Spleen (tissue), 11 donors: ENCODE results near the gene XPNPEP1. TPM values are rescaled to one million over a fixed set of nuclear protein-coding genes. Genes with fewer than 3 reads are reported as not detected.

Experiments used
- DNase-seq: peaks from one replicate; pipeline ENCODE4 v3.0.0-alpha.2; 2020
- H3K27ac ChIP-seq, 8 donors: fragments of 200-600 bp; sonication (generic) in 7 of 8; 1 replicate in 4 of 8; 2 replicates in 4 of 8; pipeline versions ENCODE4 v1.5.0 to v1.8.0; 2016 to 2021; ENCODE audit warnings: inconsistent platforms in 4 of 8, mild to moderate bottlenecking in 4 of 8, moderate library complexity in 1 of 8
- H3K27me3 ChIP-seq, 7 donors: fragments of 200-600 bp; sonication (generic) in 6 of 7; replicated peaks in 1 of 7; 1 replicate in 4 of 7; 2 replicates in 3 of 7; pipeline versions ENCODE4 v1.5.0 to v1.8.0; 2016 to 2021; ENCODE audit warnings: inconsistent platforms in 3 of 7, mild to moderate bottlenecking in 1 of 7
- H3K36me3 ChIP-seq, 6 donors: fragments of 200-600 bp; sonication (generic) in 5 of 6; 1 replicate in 4 of 6; 2 replicates in 2 of 6; pipeline versions ENCODE4 v1.5.0 to v1.8.0; 2016 to 2021; ENCODE audit warnings: inconsistent platforms in 2 of 6
- H3K4me1 ChIP-seq, 6 donors: fragments of 200-600 bp; sonication (generic) in 5 of 6; 1 replicate in 3 of 6; 2 replicates in 3 of 6; pipeline versions ENCODE4 v1.5.0 to v1.8.0; 2016 to 2021; ENCODE audit warnings: inconsistent platforms in 3 of 6
- H3K4me3 ChIP-seq, 8 donors: fragments of 200-600 bp; sonication (generic) in 7 of 8; 1 replicate in 4 of 8; 2 replicates in 4 of 8; pipeline versions ENCODE4 v1.5.0 to v1.8.0; 2016 to 2021; ENCODE audit warnings: inconsistent platforms in 4 of 8, mild to moderate bottlenecking in 4 of 8, moderate library complexity in 2 of 8
- H3K9me3 ChIP-seq, 8 donors: fragments of 200-600 bp; sonication (generic) in 7 of 8; 1 replicate in 4 of 8; 2 replicates in 4 of 8; pipeline versions ENCODE4 v1.5.0 to v1.8.0; 2016 to 2021; ENCODE audit warnings: inconsistent platforms in 4 of 8
- CTCF ChIP-seq, 11 experiments: fragments of 200-600 bp in 7 of 11; fragments of 450-650 bp in 4 of 11; sonication (generic) in 4 of 11; IDR thresholded peaks in 8 of 11; conservative IDR thresholded peaks in 3 of 11; 1 replicate in 7 of 11; 2 replicates in 4 of 11; pipeline versions ENCODE4 v1.4.0 to v1.8.0; 2016 to 2021; ENCODE audit warnings: antibody characterized with exemption in 11 of 11, inconsistent platforms in 4 of 11, mild to moderate bottlenecking in 1 of 11
- POLR2A ChIP-seq, 3 donors: fragments of 450-650 bp; IDR thresholded peaks; one replicate each; pipeline ENCODE4 v1.5.1; 2017; ENCODE audit warnings: antibody characterized with exemption in 3 of 3, mild to moderate bottlenecking in 1 of 3
- POLR2AphosphoS5 ChIP-seq, 3 donors: sonication (generic); formaldehyde crosslinking; IDR thresholded peaks; one replicate each; pipeline ENCODE4 v1.5.1; 2017; ENCODE audit warnings: antibody characterized with exemption in 3 of 3
- WGBS, 5 donors: extraction: QIAGEN DNeasy Blood & Tissue Kit in 3 of 5; methylation state at CpG; one replicate each; pipeline versions ENCODE4 v1.1.5 to v1.1.7; 2013 to 2018; 5-methylcytosine and 5-hydroxymethylcytosine counted together
- intact Hi-C: fragments of 100-400 bp; cut with DNase I; formaldehyde crosslinking; loops from one replicate; pipeline ENCODE4 v1.15.0; 2023; ENCODE audit warnings: low total_unique reads
- polyA plus RNA-seq, 3 donors: library from polyadenylated mRNA; stranded (reverse); fragments of 200-250 nt; gene quantifications; one replicate each; pipeline ENCODE4 v1.2.1, GENCODE V29; 2013
- total RNA-seq, 7 donors: library from RNA; depleted of rRNA in 3 of 7; stranded (reverse); fragments of >200 nt in 3 of 7; fragmentation: NEBNext Ultra II Directional in 4 of 7; extraction: Animal tissue kit (Norgen Biotek cat#: 25700) in 4 of 7; gene quantifications; one replicate each; pipeline versions ENCODE4 v1.1.0 to v1.2.1, GENCODE V29; 2016 to 2021
- donor health status: healthy with polysubstance abuse.
- donor health status: DM: no; HTN: no; CAD: no; lungs with moderate emphysema.
- donor health status: DM: no; HTN: no; CAD: no.
- donor health status: Bipolar disorder and iron deficiency.
- donor health status: healthy.
- donor health status: DM: no; HTN: no; CAD: no.
- donor health status: DM: yes; HTN: yes; CAD: no.

XPNPEP1 gene
- total and polyA plus RNA-seq, 10 donors: 23.1 to 97.1 (median 63.7) TPM

- WGBS, 5 donors: 69 to 85% (median 79%) methylated on average over 4 of the region's 4 CpGs
- peak overlapping the region in 5 of 8 donors; percentile 16 to 60 (median 47) for H3K27ac ChIP-seq
- H3K9me3 ChIP-seq: peaks cover 0 to 29% (median 24%) of the 10 kb centered on the region in 8 donors
- DNase-seq: no peak
- TF ChIP-seq POLR2AphosphoS5 (IDR thresholded peaks at IDR 0.05): peak in 1 of 3 donors; percentile 3
- TF ChIP-seq POLR2A (IDR thresholded peaks at IDR 0.05): no peak
- intact Hi-C loops: no loop called here
- no peaks in the 10 kb centered on the region for H3K27me3 ChIP-seq
- peaks cover 0 to 19% (median 6%) of the 10 kb centered on the region in 6 donors for H3K4me1 ChIP-seq
- peaks cover 4 to 100% (median 90%) of the 10 kb centered on the region in 6 donors for H3K36me3 ChIP-seq
- H3K4me3 ChIP-seq: no peak overlapping the region
These were observed 56.2 kb downstream of the XPNPEP1 start for GRCh38 chr10:109866995-109867635.

- TF ChIP-seq POLR2AphosphoS5 (IDR thresholded peaks at IDR 0.05): no peak
- TF ChIP-seq POLR2A (IDR thresholded peaks at IDR 0.05): no peak
- TF ChIP-seq CTCF (IDR thresholded peaks at IDR 0.05 in 8 of 11, conservative IDR thresholded peaks at IDR 0.05 in 3 of 11): peak in 4 of 11 experiments; percentile 10 to 21 (median 16)
- 68 to 87% (median 73%) methylated on average over 8 of the region's 8 CpGs for WGBS, 5 donors
- Histone ChIP-seq H3K36me3 (peaks cover 3 to 96% (median 83%) of the 10 kb centered on the region in 6 donors), H3K4me3 (no peak overlapping the region), H3K9me3 (peaks cover 0 to 34% (median 26%) of the 10 kb centered on the region in 8 donors), H3K4me1 (peaks cover 0 to 19% (median 6%) of the 10 kb centered on the region in 6 donors), H3K27me3 (no peaks in the 10 kb centered on the region), H3K27ac (peak overlapping the region in 6 of 8 donors; percentile 16 to 60 (median 32))
- no peak for DNase-seq
- intact Hi-C loops: no loop called here
These were observed 56.9 kb downstream of the XPNPEP1 start for GRCh38 chr10:109866168-109866994.

- no peak for DNase-seq
- Histone ChIP-seq H3K9me3 (peaks cover 0 to 34% (median 26%) of the 10 kb centered on the region in 8 donors), H3K27ac (no peak overlapping the region), H3K36me3 (peaks cover 3 to 70% (median 59%) of the 10 kb centered on the region in 6 donors), H3K4me1 (peaks cover 0 to 19% (median 6%) of the 10 kb centered on the region in 6 donors), H3K27me3 (no peaks in the 10 kb centered on the region), H3K4me3 (no peak overlapping the region)
- 93 to 100% (median 98%) methylated on average over 2 of the region's 2 CpGs for WGBS, 5 donors
- intact Hi-C loops: no loop called here
- TF ChIP-seq POLR2AphosphoS5 (IDR thresholded peaks at IDR 0.05) (no peak), POLR2A (IDR thresholded peaks at IDR 0.05) (no peak), CTCF (IDR thresholded peaks at IDR 0.05 in 8 of 11, conservative IDR thresholded peaks at IDR 0.05 in 3 of 11) (no peak)
These were observed 59.5 kb downstream of the XPNPEP1 start for GRCh38 chr10:109863775-109864174.

- Histone ChIP-seq H3K4me3 (no peak overlapping the region), H3K4me1 (peaks cover 0 to 17% (median 6%) of the 10 kb centered on the region in 6 donors), H3K36me3 (peaks cover 3 to 60% (median 49%) of the 10 kb centered on the region in 6 donors), H3K9me3 (peaks cover 0 to 34% (median 26%) of the 10 kb centered on the region in 8 donors), H3K27ac (no peak overlapping the region), H3K27me3 (no peaks in the 10 kb centered on the region)
- intact Hi-C loops: no loop called here
- TF ChIP-seq POLR2AphosphoS5 (IDR thresholded peaks at IDR 0.05) (no peak), POLR2A (IDR thresholded peaks at IDR 0.05) (no peak)
- DNase-seq: no peak
These were observed 60.6 kb downstream of the XPNPEP1 start for GRCh38 chr10:109862738-109863137.
